GM18502 (cell line): Measurements from ENCODE around the gene KLRC4.
"Not testable (repeated sequence)": the region's sequence is repeated elsewhere in the genome, so short reads cannot be mapped to it uniquely, and the experiment has no call there.

Experiments
- ATAC-seq: cut with Tn5 transposase; IDR thresholded peaks from one replicate; pipeline ENCODE4 v1.9.1; 2021; ENCODE audit warnings: mild to moderate bottlenecking; ENCODE audit not compliant: unreplicated experiment, poor library complexity

KLRC4 gene

DNA sequence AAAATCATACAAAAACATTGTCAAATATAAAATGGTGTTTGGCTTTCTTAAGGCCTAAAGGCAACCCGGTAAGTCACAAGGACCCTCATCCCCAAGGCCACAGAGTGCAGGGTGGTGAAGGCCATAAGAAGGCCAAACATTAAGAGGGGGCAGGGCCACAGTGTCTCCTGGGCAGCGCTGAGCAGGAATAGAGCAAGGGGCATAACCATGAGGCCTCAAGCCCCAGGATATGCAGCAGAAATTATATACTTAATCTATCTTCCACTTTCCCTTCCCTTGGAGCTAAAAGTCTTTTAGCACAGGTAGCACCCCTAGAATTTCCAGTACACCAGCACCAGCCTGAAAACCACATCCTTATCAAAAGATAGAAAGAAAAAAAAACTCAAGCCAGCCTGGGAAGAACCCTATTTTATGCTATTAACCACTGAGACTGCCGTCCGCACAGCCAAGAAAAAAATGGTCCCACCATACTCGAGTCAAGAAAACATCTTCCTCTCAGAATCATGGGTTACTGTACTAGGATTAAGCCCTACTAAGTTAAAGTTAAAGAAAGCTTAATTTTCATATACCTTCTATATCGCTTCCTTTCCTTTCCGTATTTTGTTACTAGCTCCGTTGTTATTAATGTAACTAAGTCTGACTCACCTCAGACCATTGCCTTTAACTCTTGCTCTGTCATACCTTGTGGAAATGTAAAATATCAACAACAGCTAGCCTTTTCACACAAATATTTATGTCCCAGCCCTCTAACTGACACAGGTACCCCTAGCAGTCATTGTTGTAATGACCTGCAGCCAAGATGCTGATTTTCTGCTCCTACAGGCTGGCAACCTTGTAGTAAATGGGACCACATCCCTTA lies 39.8 kb downstream of the KLRC4 start:
- no peak for ATAC-seq

DNA sequence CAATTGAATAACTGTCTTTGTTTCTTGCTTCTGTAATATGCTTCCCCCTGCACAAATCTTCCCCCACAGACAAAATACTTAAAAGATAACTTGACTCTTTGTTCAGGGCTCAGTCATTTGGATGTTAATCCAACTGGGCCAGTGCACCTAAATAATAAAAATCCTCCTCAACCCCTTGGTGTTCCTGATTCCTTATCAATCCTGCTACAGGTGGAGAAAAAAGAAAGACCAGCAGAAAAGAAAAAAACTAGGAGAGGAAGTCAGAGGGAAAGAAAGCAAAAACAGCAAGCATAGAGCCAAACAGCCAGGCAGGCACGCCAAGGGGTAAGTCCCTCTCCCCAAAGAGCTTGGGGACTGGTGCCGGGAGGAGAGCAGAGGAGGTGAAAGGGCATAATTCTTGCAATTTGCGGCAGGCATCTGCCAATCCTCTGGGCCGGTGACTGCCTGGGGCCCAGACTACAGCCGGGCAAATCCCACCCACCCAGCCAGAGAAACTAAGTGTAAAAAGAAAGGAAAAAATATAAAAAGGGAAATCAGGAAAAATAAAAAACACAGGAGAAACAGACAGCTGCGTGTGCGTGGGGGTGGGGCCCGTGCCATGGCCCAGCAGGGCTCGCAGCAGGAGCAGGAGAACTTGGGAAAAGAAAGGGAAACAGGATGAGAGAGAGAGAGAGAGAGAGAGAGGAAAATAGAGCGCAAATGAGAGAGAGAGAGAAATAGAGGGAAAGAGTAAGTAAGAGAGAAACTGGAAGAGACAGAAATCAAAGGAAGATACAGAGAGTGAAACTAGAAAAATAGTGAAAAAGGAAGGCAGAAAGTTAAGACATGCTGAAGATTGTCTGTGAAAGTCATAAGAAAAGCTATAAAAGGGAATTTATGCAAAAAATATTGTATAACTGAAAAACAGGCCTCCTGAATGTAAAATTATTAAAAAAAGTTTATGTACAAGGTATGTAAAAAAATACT lies 41.1 kb downstream of the KLRC4 start:
- no peak for ATAC-seq

DNA sequence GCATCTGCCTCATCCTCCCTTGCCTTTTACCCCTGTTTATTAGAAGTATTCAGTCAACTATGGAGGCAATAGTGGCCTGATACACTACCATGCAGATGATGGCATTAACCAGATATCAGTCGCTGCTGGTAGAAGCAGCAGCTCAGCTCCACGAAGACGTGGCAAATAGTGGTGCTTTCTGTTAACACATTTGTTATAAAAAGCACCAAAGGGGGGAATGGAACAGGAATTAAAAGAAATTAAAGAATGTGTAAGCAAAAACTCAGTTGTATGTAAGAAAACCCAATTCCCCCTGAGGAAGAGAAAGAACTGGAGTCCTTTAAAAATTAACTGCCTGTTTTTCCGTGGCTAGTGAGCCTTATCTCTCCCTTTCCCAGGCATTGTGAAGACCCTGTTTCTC lies 41.8 kb downstream of the KLRC4 start:
- not testable (repeated sequence) for ATAC-seq

DNA sequence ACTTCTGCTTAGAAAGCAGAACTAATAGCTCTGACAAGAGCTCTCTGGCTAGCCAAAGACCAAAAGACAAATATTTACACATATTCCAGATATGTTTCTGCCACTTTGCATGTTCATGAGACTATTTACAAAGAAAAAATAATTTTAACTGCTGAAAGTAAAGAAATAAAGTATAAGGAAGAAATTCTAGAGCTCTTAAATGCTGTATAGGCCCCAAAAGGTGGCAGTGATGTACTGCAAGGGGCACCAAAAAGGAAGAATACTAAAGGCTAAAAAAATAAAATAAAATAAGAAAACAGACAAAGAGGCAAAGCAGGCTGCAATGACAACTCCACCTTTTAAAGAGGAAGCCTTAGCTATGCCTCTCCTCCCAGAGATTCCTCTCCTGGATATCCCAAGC lies 42.7 kb downstream of the KLRC4 start:
- ATAC-seq: no peak

DNA sequence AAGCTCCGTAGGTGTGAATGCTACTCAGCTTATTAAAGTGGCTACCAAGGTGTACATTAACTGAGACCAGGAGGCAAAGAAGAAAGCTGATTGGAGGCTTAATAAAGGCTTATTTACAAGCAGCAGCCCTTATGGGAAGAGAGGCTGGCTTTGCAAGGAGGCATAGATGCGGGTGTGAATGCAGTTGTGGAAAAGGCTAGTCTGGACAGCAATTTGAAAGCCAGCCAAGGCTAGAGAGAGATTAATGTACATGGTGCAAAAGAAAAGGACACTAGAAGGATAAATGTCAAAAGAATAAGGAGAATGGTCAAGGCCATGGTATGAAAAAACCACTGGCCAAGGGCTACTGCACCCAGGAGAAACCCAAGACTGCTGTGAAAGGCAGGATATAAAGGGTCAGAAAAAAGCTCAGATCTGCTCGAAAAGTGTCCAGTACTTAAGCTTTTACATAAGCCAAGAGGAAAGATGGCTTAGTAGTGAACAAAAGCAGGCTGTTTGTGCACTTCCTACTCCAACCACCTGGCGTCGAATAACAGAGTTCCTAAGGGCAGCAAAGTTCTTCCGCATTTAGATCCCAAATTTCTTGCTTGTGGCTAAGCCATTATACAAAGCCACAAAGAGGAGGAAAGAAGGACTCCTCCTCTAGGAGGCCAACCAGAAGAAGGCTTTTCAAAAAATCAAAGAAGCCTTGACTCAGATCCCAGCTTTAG lies 43.7 kb downstream of the KLRC4 start:
- ATAC-seq: no peak

DNA sequence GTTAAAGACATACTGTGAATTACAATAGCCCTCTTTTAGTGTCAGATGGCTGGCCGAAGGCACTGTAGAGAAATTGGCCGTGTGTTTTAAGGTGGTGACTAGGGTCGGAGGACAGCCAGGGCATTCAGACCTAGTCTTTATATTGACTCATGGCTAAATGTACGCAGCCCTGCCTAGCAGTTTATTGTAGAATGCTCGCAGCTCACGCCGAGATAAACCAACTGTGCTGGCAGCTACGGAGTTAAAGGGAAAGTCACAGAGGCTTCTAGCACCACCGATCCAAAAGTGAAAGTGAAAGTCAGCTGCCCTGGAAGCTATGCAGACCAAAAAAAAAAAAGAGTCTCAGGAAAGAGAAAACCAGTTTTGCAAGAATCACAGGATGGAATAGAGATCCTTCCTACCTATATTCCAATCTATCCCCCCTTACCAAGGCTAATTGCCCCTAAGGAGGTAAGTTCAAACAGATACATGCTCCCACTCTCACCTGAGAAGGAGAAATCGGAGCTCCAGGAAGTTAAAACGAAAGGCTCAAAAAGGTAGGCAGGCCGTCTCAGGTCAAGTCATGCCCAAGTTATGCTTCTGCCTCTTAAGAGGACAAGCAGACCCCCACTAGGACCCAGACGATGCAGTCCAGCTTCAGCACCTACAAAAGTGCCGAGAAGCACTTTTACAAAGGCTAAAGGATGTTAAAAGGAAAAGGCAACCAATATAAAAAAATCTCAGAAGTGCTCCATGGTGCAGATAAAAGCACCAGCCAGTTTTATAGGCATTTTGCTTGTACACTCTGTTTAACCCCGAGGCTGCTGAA lies 44.5 kb downstream of the KLRC4 start:
- ATAC-seq: peak; percentile 67

DNA sequence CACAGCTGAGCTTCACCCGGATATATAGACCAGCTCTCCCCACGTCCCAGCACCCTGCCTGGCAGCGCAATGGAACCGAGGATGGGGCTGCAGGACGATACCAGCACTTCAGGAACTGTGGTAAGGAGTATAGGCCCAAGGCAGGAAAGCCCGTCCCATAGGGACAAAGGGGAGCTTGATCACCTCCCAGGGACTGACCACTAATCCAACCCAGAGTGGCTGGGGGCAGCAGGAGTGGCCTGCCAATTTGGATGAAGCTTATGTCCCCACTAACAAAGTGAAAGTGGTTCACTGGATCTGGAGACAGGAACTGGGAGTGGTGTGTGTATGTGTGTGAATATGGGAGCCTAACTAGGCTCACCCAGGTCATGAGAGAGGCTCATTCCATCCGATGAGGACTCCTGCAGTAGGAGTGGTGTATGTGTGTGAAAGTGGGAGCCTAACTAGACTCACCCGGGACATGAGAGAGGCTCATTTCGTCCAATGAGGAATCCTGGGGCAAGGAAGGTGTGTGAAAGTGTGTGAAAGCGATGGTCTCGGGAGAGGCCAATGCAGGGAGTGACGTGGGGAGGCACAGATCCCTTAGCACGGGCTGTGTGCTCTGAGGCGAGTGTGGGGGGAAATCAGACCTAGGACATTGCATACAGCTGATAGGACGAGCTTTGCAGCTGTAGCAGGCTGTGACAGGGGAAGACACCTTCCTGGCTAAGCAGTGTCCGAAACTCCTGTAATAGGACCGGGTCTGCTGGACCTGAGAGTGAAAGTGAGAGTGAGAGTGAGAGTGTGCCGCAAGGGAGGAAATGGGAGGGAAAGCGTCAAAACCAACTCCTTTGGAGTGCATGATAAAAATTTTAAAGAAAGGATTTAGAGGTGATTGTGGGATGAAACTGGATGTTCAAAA lies 45.4 kb downstream of the KLRC4 start:
- ATAC-seq: peak; percentile 91

DNA sequence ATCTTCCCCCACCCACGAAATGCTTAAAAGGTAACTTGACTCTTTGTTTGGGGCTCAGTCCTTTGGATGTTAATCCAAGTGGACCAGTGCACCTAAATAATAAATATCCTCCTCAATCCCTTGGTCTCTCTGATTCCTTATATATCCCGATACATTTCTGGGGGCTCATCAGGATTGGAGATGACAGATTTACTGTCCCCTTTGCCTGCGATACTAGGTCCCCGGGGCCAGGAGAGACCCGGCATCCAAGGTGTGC lies 46.0 kb downstream of the KLRC4 start:
- ATAC-seq: no peak

DNA sequence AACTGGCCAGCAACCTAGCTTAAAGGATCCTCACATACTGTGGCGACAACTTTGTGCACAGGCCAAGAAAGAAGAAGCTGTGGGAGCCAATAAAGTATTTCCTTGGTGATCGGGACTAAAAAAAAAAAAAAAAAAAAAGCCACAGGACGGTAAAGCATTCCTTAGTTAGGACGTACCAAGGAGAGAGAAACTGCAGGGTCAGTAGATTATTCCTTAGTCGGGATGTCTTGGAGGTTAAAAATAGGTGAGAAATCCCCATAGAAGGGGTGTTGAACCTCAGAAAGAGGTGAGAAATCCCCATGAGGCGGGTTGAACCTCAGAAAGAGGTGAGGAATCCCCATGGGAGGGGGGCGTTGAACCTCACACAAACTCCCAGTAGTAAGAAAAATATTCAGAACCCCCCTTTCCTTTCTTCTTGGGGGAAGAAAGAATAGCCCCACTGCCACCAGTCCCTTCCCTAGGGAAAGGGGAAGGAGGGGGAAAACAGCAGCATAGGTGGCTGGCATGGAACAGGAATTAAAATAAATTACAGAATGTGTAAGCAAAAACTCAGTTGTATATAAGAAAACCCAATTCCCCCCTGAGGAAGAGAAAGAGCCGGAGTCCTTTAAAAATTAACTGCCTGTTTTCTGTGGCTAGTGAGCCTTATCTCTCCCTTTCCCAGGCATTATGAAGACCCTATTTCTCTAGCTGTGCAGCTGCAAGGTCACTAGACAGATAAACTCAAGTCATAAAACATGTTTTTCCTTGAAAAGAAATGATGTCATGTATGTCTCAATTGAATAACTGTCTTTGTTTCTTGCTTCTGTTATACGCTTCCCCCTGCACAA lies 46.5 kb downstream of the KLRC4 start:
- ATAC-seq: no peak

DNA sequence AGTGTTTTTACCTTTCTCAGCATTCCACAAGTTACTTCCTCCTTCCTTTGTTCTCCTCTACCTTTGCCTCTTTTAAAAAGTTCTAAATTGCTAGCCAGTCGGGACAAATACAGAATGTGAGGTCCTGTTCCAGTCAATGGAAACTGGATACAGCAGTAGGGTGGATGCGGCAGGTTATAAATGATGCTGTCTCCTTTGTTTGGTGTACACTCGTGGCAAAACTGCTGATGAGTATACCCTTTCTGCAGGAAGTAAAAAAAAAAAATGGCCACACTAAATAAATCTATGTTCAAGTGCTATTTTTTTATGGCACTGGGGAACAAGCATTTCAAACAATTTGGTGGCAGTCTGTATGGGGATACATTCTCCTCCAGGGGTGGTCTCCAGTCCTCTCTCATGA lies 47.2 kb downstream of the KLRC4 start:
- no peak for ATAC-seq

DNA sequence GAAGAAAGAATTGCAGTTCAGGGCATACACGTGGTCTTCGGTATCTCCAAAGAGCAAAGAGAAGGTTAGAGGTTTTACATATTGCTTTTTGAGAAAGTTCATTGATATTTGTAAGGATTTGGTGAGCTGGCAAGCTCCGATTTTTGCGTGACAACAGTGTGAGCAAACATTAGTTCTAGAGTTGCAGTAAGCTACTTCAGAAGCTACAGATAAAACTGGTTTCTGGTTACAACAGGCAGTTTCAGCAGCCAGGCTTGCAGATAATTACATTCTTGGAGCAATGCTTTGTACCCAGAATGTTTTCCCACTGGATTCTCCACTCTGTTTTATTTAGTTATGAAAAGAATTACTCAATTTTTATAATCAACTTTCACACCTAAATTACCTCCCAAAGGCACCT lies 47.9 kb downstream of the KLRC4 start:
- ATAC-seq: no peak

DNA sequence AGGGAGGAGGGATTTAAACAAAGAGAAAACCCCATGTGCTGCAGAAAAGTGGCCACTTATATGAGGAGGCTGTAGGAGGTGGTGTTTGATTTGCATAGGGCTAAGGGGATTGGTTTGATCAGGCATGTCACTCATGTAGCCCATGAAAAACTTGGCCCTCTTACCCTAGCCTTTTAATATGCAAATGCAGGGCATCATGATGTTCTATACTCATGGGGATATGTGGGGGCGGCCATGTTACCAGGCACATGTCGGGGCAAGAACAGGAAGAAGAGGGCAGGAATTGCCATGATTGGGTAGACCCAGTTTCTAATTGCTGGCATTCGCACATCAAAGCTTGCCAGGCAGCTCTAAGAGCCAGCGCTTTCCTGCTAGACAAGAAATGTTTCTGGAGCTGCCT lies 48.5 kb downstream of the KLRC4 start:
- no peak for ATAC-seq

DNA sequence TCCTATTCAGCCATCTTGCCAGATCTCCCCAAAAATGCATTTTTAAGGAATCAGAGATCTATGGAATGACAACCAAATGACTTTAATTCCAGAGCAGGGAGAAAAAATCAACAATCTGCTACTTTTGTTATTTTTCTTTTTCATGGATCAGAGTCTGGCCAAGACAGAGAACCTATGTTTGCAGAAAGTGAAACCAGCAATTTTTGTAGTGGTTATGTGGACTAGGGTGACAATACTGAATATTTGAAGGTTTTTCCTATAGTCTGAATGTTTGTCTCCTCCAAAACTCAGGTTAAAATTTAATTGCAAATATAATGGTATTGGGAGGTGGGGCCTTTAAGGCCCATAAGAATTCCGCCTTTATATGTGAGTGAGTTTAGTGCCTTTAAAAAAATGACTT lies 50.6 kb downstream of the KLRC4 start:
- ATAC-seq: no peak

DNA sequence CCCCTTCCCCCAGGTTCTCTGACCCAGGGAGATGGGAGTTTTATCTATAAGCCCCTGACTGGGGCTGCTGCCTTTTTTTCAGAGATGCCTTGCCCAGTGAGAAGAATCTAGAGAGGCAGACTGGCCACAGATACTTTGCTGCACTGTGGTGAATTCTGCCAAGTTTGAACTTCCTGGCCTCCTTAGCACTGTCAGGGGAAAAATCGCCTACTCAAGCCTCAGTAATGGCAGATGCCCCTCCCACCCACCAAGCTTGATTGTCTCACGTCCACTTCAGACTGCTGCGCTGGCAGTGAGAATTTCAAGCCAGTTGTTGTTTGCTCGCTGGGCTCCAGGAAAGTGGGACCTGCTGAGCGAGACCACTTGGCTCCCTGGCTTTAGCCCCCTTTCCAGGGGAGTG lies 51.4 kb downstream of the KLRC4 start:
- no peak for ATAC-seq
